Vagina (tissue), 2 donors: ENCODE data around the gene KRTAP5-3. TPM values are rescaled to one million over a fixed set of nuclear protein-coding genes. Genes with fewer than 3 reads are reported as not detected.

Source experiments
- DNase-seq, 2 donors: peaks; one replicate each; pipeline ENCODE4 v3.0.0-alpha.2; 2017; ENCODE audit errors: extremely low spot score in 2 of 2
- H3K27ac ChIP-seq: fragments of 200-600 bp; sonication (generic); one replicate; pipeline ENCODE4 v1.5.1; 2019
- H3K27me3 ChIP-seq: fragments of 200-600 bp; sonication (generic); one replicate; pipeline ENCODE4 v1.5.1; 2019
- H3K36me3 ChIP-seq, 2 donors: fragments of 200-600 bp; sonication (generic); one replicate each; pipeline ENCODE4 v1.5.1; 2017 to 2019
- H3K4me1 ChIP-seq: fragments of 200-600 bp; sonication (generic); one replicate; pipeline ENCODE4 v1.5.1; 2019
- H3K4me3 ChIP-seq, 2 donors: fragments of 200-600 bp; sonication (generic); 1 replicate in 1 of 2; 2 replicates in 1 of 2; pipeline ENCODE4 v1.5.1; 2016 to 2019
- H3K9me3 ChIP-seq: fragments of 200-600 bp; sonication (generic); one replicate; pipeline ENCODE4 v1.5.1; 2019
- POLR2A ChIP-seq, 2 donors: fragments of 450-650 bp; IDR thresholded peaks; one replicate each; pipeline ENCODE4 v1.6.1; 2017; ENCODE audit warnings: antibody characterized with exemption in 2 of 2, mild to moderate bottlenecking in 2 of 2, moderate library complexity in 2 of 2
- POLR2AphosphoS5 ChIP-seq, 2 donors: sonication (generic); formaldehyde crosslinking; IDR thresholded peaks; one replicate each; pipeline ENCODE4 v1.9.0; 2017; ENCODE audit warnings: antibody characterized with exemption in 2 of 2, mild to moderate bottlenecking in 2 of 2, low read depth in 1 of 2; ENCODE audit not compliant: insufficient read depth in 1 of 2
- intact Hi-C: fragments of 100-400 bp; cut with DNase I; formaldehyde crosslinking; loops from one replicate; pipeline ENCODE4 v1.15.1; 2023
- total RNA-seq: library from RNA; depleted of rRNA; stranded (reverse); fragments of >200 nt; gene quantifications from one replicate; pipeline ENCODE4 v1.2.3, GENCODE V29; 2016
- TF ChIP-seq, protein P1 (sequence below), 3 experiments: fragments of 450-650 bp in 2 of 3; fragments of 200-600 bp in 1 of 3; sonication (generic) in 1 of 3; IDR thresholded peaks; one replicate each; pipeline ENCODE4 v1.5.1; 2017 to 2019; ENCODE audit warnings: antibody characterized with exemption in 3 of 3, mild to moderate bottlenecking in 2 of 3, moderate library complexity in 2 of 3

KRTAP5-3 gene
- total RNA-seq, 1 donor from 2014 or later = not detected

DNA sequence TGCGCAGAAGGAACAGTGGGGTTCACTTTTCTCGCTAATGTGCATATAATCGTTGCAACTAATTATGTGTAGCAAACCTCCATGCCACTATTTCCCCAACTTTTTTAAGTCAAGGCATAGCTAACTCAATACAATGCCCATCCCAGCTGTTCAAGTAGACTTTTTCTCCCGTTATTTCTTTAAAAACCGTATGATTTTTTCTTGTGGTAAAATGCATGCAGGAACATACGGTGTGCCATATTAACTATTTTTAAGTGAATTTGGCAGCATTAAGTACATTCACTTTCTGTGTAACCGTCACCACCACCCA lies 33.4 kb downstream of the KRTAP5-3 start:
- DNase-seq = no peak
- Histone ChIP-seq H3K36me3 (no peaks in the 10 kb centered on the region), H3K9me3 (no peaks in the 10 kb centered on the region), H3K27ac (no peak overlapping the region), H3K4me3 (no peak overlapping the region), H3K27me3 (no peaks in the 10 kb centered on the region), H3K4me1 (peaks cover 40% of the 10 kb centered on the region)
- intact Hi-C loops = loop anchor here (2.0 to 10.0 kb wide), 3 partner anchors 28 to 370 kb away; no protein-coding TSS in a partner anchor
- TF ChIP-seq, protein P1, sequence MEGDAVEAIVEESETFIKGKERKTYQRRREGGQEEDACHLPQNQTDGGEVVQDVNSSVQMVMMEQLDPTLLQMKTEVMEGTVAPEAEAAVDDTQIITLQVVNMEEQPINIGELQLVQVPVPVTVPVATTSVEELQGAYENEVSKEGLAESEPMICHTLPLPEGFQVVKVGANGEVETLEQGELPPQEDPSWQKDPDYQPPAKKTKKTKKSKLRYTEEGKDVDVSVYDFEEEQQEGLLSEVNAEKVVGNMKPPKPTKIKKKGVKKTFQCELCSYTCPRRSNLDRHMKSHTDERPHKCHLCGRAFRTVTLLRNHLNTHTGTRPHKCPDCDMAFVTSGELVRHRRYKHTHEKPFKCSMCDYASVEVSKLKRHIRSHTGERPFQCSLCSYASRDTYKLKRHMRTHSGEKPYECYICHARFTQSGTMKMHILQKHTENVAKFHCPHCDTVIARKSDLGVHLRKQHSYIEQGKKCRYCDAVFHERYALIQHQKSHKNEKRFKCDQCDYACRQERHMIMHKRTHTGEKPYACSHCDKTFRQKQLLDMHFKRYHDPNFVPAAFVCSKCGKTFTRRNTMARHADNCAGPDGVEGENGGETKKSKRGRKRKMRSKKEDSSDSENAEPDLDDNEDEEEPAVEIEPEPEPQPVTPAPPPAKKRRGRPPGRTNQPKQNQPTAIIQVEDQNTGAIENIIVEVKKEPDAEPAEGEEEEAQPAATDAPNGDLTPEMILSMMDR (IDR thresholded peaks at IDR 0.05) = no peak
- no peak for TF ChIP-seq POLR2A (IDR thresholded peaks at IDR 0.05)
- TF ChIP-seq POLR2AphosphoS5 (IDR thresholded peaks at IDR 0.05; ENCODE audit: insufficient read depth in 1 of 2, low read depth in 1 of 2) = no peak

- peak overlapping the region; percentile 75 for H3K27ac ChIP-seq
- no peaks in the 10 kb centered on the region for H3K9me3 ChIP-seq
- H3K4me1 ChIP-seq = peaks cover 41% of the 10 kb centered on the region
- H3K27me3 ChIP-seq = no peaks in the 10 kb centered on the region
- peak overlapping the region; percentile 30 to 63 for H3K4me3 ChIP-seq
- H3K36me3 ChIP-seq = no peaks in the 10 kb centered on the region
- no peak for TF ChIP-seq POLR2AphosphoS5 (IDR thresholded peaks at IDR 0.05; ENCODE audit: insufficient read depth in 1 of 2, low read depth in 1 of 2)
- TF ChIP-seq, protein P1 (IDR thresholded peaks at IDR 0.05) = peak; percentile 7 to 46 (median 46)
- intact Hi-C loops = loop anchor here (2.0 to 10.0 kb wide), 3 partner anchors 28 to 370 kb away; no protein-coding TSS in a partner anchor
- no peak for DNase-seq
Observed at GRCh38 chr11:1574238-1574932, 33.9 kb downstream of the KRTAP5-3 start.

- H3K9me3 ChIP-seq = no peaks in the 10 kb centered on the region
- H3K27ac ChIP-seq = peak overlapping the region; percentile 75
- TF ChIP-seq, protein P1 (IDR thresholded peaks at IDR 0.05) = no peak
- peak in 1 of 2 donors; percentile 3 for TF ChIP-seq POLR2AphosphoS5 (IDR thresholded peaks at IDR 0.05; ENCODE audit: insufficient read depth in 1 of 2, low read depth in 1 of 2)
- no peaks in the 10 kb centered on the region for H3K27me3 ChIP-seq
- peaks cover 41% of the 10 kb centered on the region for H3K4me1 ChIP-seq
- DNase-seq = no peak
- peak overlapping the region; percentile 42 to 63 for H3K4me3 ChIP-seq
- intact Hi-C loops = loop anchor here (2.0 to 10.0 kb wide), 3 partner anchors 27 to 369 kb away; no protein-coding TSS in a partner anchor
- H3K36me3 ChIP-seq = no peaks in the 10 kb centered on the region
Observed at GRCh38 chr11:1573903-1574237, 34.4 kb downstream of the KRTAP5-3 start.

GRCh38 chr11:1573077-1573902 lies 35.0 kb downstream of the KRTAP5-3 start:
- Histone ChIP-seq H3K27ac (peak overlapping the region; percentile 75), H3K36me3 (no peaks in the 10 kb centered on the region), H3K4me3 (peak overlapping the region; percentile 42 to 63), H3K9me3 (no peaks in the 10 kb centered on the region), H3K4me1 (peaks cover 41% of the 10 kb centered on the region), H3K27me3 (no peaks in the 10 kb centered on the region)
- DNase-seq = peak in 1 of 2 donors; percentile 71
- intact Hi-C loops = loop anchor here (5.0 to 10.0 kb wide), 2 partner anchors 236 to 368 kb away; no protein-coding TSS in a partner anchor
- TF ChIP-seq POLR2AphosphoS5 (IDR thresholded peaks at IDR 0.05; ENCODE audit: insufficient read depth in 1 of 2, low read depth in 1 of 2) (peak in 1 of 2 donors; percentile 22), POLR2A (IDR thresholded peaks at IDR 0.05) (no peak)
- TF ChIP-seq, protein P1 (IDR thresholded peaks at IDR 0.05) = no peak
